ENCODE measurements around the gene DNAJB2.
"Not testable (repeated sequence)": the region's sequence is repeated elsewhere in the genome, so short reads cannot be mapped to it uniquely, and the experiment has no call there.

Gene DNAJB2

DNA sequence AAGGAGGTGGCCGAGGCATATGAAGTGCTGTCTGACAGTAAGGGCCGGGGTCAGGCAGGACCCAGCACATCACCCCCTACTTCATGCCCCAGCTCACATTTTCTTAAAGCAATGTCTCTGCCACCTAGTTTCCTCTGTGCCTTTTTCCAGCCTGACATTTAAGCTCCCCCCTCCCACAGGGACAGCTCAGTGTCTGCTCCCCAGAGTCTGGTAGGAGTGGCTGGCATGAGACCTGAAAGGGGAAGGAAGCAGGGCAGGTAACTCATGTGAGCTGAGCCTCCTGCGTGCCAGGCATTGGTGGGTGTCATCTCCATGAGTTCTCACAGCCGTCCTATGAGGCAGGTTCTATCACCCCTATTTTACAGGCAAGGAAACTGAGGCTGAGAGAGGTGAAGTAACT lies 1.5 kb downstream of the DNAJB2 start:
- no peak for DNase-seq
- in situ Hi-C loops (cut with HindIII; ENCODE audit: low pct_ligation_motif_present, low pct_unique_long_range_greater_than_20kb, low sequenced_read_pairs), result no loop called here

DNA sequence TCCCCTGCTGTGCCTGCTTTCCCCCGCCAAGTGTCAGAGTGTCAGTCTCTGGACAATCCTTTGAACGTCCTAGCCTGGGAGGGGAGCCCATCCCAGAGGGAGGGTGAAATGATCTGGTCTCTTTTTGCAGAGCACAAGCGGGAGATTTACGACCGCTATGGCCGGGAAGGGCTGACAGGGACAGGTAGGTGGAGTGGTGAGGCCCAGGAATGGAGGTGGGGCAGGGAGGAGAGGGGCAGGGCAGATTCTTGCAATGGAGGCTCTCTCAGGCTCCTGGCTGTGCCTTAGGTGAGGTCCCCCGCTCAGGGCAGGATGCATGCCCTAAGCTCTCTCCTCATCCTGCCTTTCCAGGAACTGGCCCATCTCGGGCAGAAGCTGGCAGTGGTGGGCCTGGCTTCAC lies 2.4 kb downstream of the DNAJB2 start:
- in situ Hi-C loops (cut with HindIII; ENCODE audit: low pct_ligation_motif_present, low pct_unique_long_range_greater_than_20kb, low sequenced_read_pairs), result no loop called here

DNA sequence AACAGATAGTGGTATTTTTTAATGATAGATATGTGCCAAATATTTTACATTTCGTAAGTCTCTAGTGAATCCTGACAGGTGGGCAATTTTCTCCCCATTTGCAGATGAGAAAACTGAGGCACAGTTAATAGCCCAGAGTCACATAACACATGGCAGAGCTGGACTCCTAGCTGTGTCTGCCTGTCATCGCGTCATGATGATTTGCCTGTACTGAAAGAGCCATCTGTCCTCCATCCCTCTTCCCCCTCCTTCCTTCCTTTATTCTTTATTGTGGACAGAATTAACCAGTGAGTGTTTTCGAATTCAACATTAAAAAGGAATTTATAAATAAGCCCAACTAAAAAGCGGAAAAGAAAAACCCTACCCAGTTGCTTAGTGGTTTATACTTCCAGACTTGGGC lies 3.2 kb downstream of the DNAJB2 start:
- in situ Hi-C loops (cut with HindIII; ENCODE audit: low pct_ligation_motif_present, low pct_unique_long_range_greater_than_20kb, low sequenced_read_pairs), result no loop called here
- no peak for DNase-seq

More for the DNA sequence above, 2.4 kb downstream of the DNAJB2 start:
- no peak for DNase-seq

DNA sequence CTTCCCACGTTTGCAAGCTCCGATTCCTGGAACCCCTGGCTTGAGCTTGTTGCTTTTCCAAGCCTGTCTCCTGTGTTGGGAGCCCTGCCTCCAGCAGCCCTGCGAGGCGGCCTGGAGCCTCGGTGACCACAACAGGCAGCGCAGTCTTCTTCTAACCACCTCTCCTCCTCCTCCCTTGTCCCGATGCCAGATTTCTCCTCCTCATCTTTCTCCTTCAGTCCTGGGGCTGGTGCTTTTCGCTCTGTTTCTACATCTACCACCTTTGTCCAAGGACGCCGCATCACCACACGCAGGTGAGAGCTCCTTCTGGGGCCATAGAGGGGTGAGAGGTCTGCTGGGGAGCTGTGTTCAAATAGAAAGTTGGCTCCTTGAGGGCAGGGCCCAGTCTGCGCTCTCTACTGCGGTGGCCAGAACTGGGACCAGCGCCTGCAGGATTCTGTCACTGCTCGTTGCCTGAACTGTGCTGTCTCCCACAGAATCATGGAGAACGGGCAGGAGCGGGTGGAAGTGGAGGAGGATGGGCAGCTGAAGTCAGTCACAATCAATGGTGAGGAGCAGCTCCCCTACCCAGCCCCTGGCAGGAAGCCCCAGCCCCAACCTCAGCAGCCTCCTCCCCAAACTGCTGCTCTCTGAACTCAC lies 3.9 kb downstream of the DNAJB2 start:
- no peak for DNase-seq
- in situ Hi-C loops (cut with HindIII; ENCODE audit: low pct_ligation_motif_present, low pct_unique_long_range_greater_than_20kb, low sequenced_read_pairs), result no loop called here

DNA sequence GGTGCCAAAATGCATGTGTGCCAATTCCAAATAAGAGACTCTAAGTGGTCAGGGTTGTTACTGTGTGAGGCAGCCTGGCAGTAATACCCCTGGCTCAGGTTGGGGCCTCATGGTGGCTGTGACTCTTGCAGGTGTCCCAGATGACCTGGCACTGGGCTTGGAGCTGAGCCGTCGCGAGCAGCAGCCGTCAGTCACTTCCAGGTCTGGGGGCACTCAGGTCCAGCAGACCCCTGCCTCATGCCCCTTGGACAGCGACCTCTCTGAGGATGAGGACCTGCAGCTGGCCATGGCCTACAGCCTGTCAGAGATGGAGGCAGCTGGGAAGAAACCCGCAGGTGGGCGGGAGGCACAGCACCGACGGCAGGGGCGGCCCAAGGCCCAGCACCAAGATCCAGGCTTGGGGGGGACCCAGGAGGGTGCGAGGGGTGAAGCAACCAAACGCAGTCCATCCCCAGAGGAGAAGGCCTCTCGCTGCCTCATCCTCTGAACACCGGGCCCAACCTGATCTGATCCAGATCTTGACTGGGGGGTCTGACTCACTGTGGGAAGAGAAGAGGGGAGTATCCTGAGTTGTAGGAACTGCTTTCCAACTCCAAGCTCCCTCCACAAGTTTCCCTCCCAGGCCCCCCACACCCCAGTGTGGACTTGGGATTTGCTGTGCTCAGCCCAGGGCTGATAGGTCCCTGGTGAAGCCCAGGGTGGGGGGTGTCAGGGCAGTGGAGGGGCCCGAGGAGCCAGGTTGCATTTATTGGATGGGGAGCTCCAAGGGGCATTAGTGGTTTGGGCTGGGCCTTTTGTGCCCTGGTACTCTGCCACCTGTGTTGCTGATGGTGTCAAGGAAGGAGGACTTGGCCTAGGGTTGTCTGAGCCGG lies 5.6 kb downstream of the DNAJB2 start:
- in situ Hi-C loops (cut with HindIII; ENCODE audit: low pct_ligation_motif_present, low pct_unique_long_range_greater_than_20kb, low sequenced_read_pairs), result no loop called here
- no peak for DNase-seq

DNA sequence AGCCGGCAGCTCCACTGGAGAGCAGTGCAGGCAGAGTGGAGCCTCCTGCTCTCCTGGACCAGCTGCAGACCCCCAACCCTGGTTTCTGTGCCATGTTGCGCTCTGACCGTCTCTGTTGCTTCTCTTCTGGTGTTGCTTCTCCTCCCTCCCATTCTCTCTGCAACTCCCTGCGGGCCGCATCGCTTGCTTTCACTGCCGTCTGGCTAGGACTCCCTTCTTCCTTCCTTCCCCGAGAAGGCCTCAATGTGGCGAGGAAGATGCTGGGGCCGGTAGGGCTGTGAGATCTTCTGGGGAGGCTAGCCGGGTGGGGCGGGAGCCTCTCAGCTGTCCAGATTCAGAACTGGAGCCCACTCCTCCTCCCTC lies 6.2 kb downstream of the DNAJB2 start:
- in situ Hi-C loops (cut with HindIII; ENCODE audit: low pct_ligation_motif_present, low pct_unique_long_range_greater_than_20kb, low sequenced_read_pairs), result no loop called here
- no peak for DNase-seq

DNA sequence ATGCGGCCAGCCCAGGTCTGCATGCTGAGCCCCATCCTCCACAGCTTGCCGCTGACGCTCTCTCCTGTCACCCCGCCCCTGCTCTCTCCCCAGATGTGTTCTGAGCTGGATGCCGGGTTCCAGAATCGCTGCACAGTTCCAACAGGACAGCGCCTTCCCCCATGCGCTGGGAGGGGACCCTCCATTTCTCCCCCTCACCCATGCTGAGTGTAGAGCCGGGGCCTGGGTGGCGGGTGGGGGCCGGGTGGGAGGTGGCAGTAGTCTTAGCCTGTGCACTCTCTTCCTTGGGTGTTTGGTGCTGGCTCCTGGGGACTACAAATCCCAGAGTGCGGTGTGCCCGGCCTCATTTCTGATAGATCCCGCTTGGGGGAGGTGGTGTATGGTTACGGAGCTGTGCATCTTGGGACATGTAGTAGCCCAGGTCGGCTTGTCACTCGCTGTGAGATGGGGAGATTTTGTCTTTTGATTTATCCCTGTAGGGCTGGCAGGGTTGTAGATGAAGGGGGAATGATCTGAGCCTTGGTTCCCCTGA lies 6.8 kb downstream of the DNAJB2 start:
- in situ Hi-C loops (cut with HindIII; ENCODE audit: low pct_ligation_motif_present, low pct_unique_long_range_greater_than_20kb, low sequenced_read_pairs), result no loop called here
- no peak for DNase-seq

DNA sequence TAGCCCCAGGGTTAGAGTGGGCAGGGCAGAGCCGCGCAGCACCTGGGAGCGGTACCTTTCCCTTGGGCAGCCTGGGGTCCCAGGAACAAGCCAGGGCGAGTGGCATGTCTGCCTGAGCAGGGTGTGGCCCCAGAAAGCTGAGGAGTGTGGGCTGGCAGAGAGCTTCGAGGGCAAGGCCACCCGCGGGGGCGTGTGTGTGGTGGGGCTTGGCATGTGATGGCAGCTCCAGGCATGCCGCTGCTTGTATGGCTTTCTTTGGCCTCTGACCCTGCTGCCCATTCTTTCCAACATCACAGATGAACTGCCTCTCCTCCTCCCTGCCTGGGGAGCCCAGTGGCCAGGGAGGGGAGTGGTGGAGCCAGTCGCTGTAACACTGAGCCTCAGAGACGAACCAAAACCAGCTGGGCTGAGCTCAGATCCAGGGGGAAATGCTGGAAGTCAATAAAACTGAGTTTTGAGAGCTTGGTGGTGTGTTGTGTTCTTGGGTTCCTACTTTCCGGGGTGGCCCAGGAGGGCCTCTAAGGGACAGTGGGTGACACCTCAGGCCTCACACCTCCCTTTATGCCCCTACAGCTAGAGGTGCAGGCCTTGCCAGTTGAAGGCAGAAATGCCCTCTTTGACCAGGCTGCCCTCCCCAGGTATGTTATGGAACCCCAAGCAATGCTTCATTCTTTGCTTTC lies 7.4 kb downstream of the DNAJB2 start:
- in situ Hi-C loops (cut with HindIII; ENCODE audit: low pct_ligation_motif_present, low pct_unique_long_range_greater_than_20kb, low sequenced_read_pairs), result no loop called here
- DNase-seq, result no peak

DNA sequence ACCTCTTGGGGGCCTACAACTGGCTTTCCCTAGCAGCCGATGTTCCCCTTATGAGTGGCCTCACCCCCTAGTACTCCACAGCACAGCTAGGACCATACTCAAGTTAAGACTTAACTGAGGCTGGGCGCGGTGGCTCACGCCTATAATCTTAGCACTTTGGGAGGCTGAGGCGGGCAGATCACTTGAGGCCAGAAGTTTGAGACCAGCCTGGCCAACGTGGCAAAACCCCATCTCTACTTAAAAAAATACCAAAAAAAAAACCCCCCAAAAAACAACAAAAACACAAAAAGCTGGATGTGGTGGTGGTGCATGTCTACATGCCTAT lies 7.9 kb downstream of the DNAJB2 start:
- DNase-seq; in situ Hi-C loops (cut with HindIII; ENCODE audit: low pct_ligation_motif_present, low pct_unique_long_range_greater_than_20kb, low sequenced_read_pairs): not testable (repeated sequence)

DNA sequence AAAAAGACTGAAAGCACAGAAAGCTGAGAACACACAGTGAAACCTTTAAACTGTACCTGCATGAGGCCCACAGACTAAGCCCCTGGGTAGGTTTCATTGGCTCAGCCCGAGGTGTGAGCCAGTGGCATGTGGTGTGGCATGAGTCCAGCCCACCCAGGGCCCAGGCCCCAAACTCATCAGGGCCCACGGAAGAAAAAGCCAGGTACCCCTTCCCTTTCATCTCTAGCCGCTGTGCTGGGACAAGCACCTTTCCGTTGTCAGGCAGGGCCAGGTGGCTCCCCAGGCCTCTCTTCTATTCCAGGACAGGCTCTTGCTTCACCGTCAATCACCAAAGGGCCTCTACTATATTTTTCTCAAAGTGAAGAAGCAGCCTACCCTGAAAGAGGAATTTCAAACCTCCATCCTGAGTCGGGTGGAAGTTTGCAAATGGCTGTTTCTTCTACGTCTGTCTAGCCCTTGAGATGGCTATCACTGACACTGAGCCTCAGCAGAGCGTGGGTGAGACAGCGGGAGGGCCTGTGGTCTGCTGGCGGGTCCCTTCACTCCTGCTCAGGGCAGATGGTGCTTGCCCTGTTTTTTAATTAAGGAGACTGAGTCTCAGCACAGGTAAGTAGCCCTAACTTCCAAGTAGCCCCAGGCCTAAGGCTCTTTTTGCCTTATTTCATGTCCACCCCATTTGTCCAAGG lies 8.6 kb downstream of the DNAJB2 start:
- DNase-seq, result no peak
- in situ Hi-C loops (cut with HindIII; ENCODE audit: low pct_ligation_motif_present, low pct_unique_long_range_greater_than_20kb, low sequenced_read_pairs), result no loop called here

DNA sequence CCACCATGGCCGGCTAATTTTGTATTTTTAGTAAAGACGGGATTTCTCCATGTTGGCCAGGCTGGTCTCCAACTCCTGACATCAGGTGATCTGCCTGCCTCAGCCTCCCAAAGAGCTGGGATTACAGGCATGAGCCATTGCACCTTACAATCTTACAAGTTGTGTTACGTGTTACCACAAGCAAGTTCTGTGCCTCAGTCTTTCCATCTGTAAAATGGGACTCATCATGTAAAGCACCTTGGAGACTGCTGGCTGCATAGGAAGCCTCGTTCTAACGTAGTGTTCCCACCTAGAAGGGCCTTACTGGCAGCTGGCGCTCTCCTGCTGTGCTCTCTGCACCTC lies 10.0 kb downstream of the DNAJB2 start:
- no peak for DNase-seq
- in situ Hi-C loops (cut with HindIII; ENCODE audit: low pct_ligation_motif_present, low pct_unique_long_range_greater_than_20kb, low sequenced_read_pairs), result no loop called here

DNA sequence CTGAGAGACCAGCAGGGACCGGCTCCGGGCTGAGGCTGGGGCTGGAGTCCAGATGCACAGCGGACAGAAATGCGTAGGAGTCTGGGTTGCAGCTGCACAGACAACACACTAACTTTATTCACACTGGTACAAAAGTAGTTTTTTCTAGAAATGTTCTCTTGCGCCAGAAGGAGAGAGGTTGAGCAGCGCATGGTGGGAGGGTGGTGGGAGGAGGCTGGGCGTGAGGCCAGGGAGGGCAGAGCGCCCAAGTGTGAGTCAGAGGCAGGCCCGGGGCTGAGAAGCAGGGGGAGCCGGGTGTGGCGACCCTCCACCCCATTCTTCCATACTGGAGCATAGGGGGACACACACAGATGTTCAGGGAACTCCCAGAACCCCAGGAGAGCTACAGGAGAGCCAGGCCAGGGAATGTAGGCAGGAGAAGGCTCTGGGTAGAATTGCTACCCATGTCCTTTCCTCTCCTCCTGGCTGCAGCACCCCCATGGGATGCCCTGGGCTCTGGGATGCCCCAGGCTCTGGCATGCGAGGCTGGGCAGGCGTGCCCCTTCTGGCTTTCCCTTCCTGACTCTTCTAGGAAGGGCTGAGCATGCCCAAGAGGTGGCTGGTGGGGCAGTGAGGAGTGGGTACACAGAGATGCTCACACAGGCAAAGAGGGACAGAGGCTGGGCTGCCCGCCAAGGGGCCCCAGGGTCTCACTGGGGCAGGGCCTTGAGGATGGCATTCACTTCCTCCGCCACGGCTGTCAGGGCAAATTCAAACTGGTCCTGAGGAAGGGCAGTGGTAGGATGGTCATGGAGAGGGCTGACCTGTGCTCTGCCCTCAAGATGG lies 10.6 kb downstream of the DNAJB2 start:
- peak; percentile 82 for DNase-seq
- in situ Hi-C loops (cut with HindIII; ENCODE audit: low pct_ligation_motif_present, low pct_unique_long_range_greater_than_20kb, low sequenced_read_pairs), result no loop called here

DNA sequence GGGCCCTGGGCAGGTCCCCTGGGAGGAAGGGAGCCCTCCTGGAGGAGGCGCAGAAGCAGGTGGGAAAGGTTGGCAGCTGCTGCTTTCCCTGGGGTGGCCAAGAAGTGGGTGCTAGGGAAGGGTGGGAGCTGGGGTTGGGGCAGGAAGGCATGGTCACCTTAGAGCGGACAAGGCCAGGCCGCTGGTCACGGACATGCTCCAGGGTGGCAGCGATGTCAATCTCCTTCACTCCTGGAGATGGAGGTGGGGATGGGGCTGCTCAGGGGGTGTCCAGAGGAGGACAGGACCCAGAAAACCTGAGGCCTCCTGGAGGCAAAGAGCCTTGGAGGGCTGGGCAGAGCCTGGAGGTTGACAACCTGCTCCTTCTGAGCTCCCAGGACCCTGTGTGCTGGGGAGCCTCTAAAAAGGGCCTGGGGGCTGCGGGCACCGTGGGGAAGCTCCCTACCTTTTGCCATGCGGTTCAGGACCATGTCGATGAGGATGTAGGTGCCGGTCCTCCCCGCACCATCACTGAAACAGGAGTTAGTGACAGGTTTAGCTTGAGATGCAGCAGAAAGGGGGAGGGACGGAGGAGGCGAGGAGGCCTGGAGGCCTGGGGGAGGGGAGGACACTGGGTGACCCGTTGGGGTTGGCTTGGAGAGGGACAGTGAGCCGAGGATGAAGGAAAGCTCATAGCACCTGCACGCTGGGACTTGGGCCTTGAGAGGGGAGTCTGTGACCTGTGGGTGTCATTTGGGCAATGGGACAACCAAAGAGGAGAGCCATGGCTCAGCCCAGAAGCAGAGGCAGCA lies 11.4 kb downstream of the DNAJB2 start:
- no peak for DNase-seq
- in situ Hi-C loops (cut with HindIII; ENCODE audit: low pct_ligation_motif_present, low pct_unique_long_range_greater_than_20kb, low sequenced_read_pairs), result no loop called here

DNA sequence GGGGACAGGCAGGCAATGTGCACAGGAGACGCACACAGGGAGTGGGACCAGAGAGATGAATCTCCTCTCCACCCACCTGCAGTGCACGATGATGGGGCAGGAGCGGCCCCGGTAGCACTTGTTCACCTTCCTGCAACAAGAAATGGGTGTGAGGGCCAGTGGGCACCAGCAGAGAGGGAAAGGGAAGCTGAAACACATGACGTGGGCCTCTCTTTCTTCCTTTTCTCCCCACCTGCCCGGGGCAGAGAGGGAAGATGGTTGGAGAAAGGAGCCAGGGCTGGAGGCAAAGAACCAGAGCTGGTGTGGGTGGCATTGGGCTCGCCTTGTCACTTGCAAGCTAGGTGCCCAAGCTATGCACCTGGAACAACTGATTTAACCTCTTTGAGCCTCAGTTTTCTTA lies 12.2 kb downstream of the DNAJB2 start:
- DNase-seq, result no peak
- in situ Hi-C loops (cut with HindIII; ENCODE audit: low pct_ligation_motif_present, low pct_unique_long_range_greater_than_20kb, low sequenced_read_pairs), result no loop called here

DNA sequence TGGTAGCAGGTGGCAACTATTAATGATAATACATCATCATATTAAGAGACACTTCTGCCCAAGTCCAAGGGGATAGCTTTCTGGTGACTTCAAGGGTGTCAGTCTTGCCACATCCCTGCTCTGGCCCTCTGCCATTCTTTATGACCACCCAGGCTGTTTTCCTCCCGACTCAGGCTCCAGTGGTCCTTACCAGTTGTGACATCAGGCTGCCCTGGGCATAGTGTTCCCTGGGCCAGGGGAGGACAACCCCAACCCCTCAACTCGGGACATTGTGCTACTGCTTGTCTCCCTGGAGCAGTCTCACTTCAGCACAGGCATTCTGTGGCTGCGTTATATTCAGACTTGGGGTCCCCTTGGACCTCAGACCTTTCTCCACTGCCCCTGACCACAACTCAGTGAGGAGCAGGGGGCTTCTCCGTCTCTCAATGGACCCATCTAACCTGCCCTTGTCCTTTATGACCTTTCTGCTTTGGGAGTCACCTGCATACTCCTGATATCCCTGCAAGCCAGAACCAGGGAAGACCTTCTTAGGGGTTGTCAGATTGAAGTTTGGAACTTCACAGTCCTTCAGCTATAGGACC lies 12.8 kb downstream of the DNAJB2 start:
- in situ Hi-C loops (cut with HindIII; ENCODE audit: low pct_ligation_motif_present, low pct_unique_long_range_greater_than_20kb, low sequenced_read_pairs), result no loop called here
- DNase-seq, result no peak

DNA sequence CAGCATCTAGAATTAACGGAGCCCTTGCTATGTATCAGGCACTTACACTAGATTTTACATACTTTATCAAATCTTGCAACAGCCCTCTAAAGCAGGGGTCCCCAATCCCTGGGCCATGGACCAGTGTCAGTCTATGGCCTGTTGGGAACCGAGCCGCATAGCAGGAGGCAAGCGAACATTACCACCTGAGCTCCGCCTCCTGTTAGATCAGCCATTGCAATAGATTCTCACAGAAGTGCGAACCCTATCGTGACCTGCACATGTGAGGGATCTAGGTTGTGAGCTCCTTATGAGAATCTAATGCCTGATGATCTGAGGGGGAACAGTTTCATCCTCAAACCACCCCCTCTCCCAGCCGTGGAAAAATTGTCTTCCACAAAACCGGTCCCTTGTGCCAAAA lies 13.4 kb downstream of the DNAJB2 start:
- DNase-seq, result no peak
- in situ Hi-C loops (cut with HindIII; ENCODE audit: low pct_ligation_motif_present, low pct_unique_long_range_greater_than_20kb, low sequenced_read_pairs), result no loop called here

DNA sequence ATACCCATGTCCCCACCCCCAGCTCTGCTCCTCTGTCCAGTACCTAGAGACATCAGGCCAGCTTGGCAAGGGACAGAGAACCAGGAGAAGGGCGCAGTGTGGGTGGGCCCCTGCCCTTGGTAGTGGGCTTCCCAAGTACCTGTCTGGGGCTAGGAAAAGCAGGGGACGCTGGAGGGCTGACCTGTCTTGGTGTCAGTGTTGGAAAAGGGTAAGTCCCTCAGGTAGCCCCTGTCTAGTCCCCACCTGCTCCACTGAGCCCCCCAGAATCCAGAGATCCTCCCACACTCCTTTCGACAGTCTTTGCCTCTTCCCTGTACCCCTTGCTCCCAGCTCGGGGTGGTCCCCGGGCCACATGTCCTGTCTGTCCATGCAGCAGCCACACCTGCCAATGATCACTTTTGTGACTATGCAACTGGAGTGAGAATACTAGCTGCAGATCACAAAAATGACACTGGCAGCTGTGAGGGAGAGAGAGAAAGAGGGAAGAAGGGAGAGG lies 14.6 kb downstream of the DNAJB2 start:
- no peak for DNase-seq
- in situ Hi-C loops (cut with HindIII; ENCODE audit: low pct_ligation_motif_present, low pct_unique_long_range_greater_than_20kb, low sequenced_read_pairs), result no loop called here

Data from ACHN (cell line).